Measurements from ENCODE around the gene TNFRSF18.
A peak's percentile ranks its signal among the peaks of the same experiment; 100 is the strongest.

The TNFRSF18 gene

GRCh38 chr1:1204425-1204920 lies 1.9 kb downstream of the TNFRSF18 start:
- DNase-seq (ENCODE audit: low read depth in 2 of 2): no peak
- no peak for TF ChIP-seq CTCF (IDR thresholded peaks at IDR 0.05; ENCODE audit: low read depth, low read length)
- H3K4me3 ChIP-seq (replicated peaks in 1 of 2; ENCODE audit: low read depth in 2 of 2, low read length in 2 of 2): no peak overlapping the region

GRCh38 chr1:1203561-1204424 lies 2.6 kb downstream of the TNFRSF18 start:
- no peak for DNase-seq (ENCODE audit: low read depth in 2 of 2)
- no peak for TF ChIP-seq CTCF (IDR thresholded peaks at IDR 0.05; ENCODE audit: low read depth, low read length)
- no peak overlapping the region for H3K4me3 ChIP-seq (replicated peaks in 1 of 2; ENCODE audit: low read depth in 2 of 2, low read length in 2 of 2)

GRCh38 chr1:1202831-1203560 lies 3.4 kb downstream of the TNFRSF18 start:
- DNase-seq (ENCODE audit: low read depth in 2 of 2): no peak
- H3K4me3 ChIP-seq (replicated peaks in 1 of 2; ENCODE audit: low read depth in 2 of 2, low read length in 2 of 2): no peak overlapping the region
- no peak for TF ChIP-seq CTCF (IDR thresholded peaks at IDR 0.05; ENCODE audit: low read depth, low read length)

GRCh38 chr1:1200876-1201810 lies 5.2 kb downstream of the TNFRSF18 start:
- no peak for TF ChIP-seq CTCF (IDR thresholded peaks at IDR 0.05; ENCODE audit: low read depth, low read length)
- peak overlapping the region; percentile 11 to 18 for H3K4me3 ChIP-seq (replicated peaks in 1 of 2; ENCODE audit: low read depth in 2 of 2, low read length in 2 of 2)
- peak; percentile 37 to 65 for DNase-seq (ENCODE audit: low read depth in 2 of 2)

- TF ChIP-seq CTCF (IDR thresholded peaks at IDR 0.05; ENCODE audit: low read depth, low read length): no peak
- no peak overlapping the region for H3K4me3 ChIP-seq (replicated peaks in 1 of 2; ENCODE audit: low read depth in 2 of 2, low read length in 2 of 2)
- no peak for DNase-seq (ENCODE audit: low read depth in 2 of 2)
These were observed 6.2 kb downstream of the TNFRSF18 start for GRCh38 chr1:1199961-1200875.

Measured in cardiac fibroblast (primary cell).